ENCODE measurements around the gene PTPN11. TPM values are rescaled to one million over a fixed set of nuclear protein-coding genes. Genes with fewer than 3 reads are reported as not detected.
A peak's percentile ranks its signal among the peaks of the same experiment; 100 is the strongest.

Gene PTPN11
- total RNA-seq, 2 donors from 2014 or later = 31.6 to 47.1 TPM

GRCh38 chr12:112419297-112420133, 768 bp downstream of the PTPN11 start:
- ATAC-seq (peak; percentile 91), DNase-seq (peak; percentile 80 to 82 (median 81))
- Histone ChIP-seq H3K4me1 (peaks cover 43% of the 10 kb centered on the region), H3K36me3 (replicated peaks in 1 of 2; ENCODE audit: insufficient read depth in 1 of 2, low read depth in 2 of 2) (no peaks in the 10 kb centered on the region), H3K27ac (peak overlapping the region; percentile 97 to 100 (median 98)), H3K4me3 (peak overlapping the region; percentile 75 to 96), H3K9me3 (no peaks in the 10 kb centered on the region), H3K27me3 (no peaks in the 10 kb centered on the region)
- WGBS, 2 donors = 4 to 5% methylated on average over 25 to 27 of the region's 31 CpGs
- peak in 1 of 3 donors; percentile 35 for TF ChIP-seq POLR2A (IDR thresholded peaks at IDR 0.05)
- peak in 1 of 7 experiments; percentile 4 for TF ChIP-seq CTCF (IDR thresholded peaks at IDR 0.05)
- intact Hi-C loops (cut with DNase I) = no loop called here

GRCh38 chr12:112420740-112421139, 2.0 kb downstream of the PTPN11 start:
- intact Hi-C loops (cut with DNase I) = no loop called here
- Histone ChIP-seq H3K36me3 (replicated peaks in 1 of 2; ENCODE audit: insufficient read depth in 1 of 2, low read depth in 2 of 2) (no peaks in the 10 kb centered on the region), H3K4me1 (peaks cover 41% of the 10 kb centered on the region), H3K4me3 (no peak overlapping the region), H3K27ac (peak overlapping the region in 2 of 4 donors; percentile 98 to 99), H3K9me3 (no peaks in the 10 kb centered on the region), H3K27me3 (no peaks in the 10 kb centered on the region)
- ATAC-seq (no peak), DNase-seq (no peak)
- TF ChIP-seq POLR2A (IDR thresholded peaks at IDR 0.05) = no peak
- no peak for TF ChIP-seq CTCF (IDR thresholded peaks at IDR 0.05)
- WGBS, 2 donors = 49 to 52% methylated on average over 3 of the region's 3 CpGs

- TF ChIP-seq CTCF (IDR thresholded peaks at IDR 0.05) = no peak
- no peak for TF ChIP-seq POLR2A (IDR thresholded peaks at IDR 0.05)
- Histone ChIP-seq H3K9me3 (no peaks in the 10 kb centered on the region), H3K36me3 (replicated peaks in 1 of 2; ENCODE audit: insufficient read depth in 1 of 2, low read depth in 2 of 2) (no peaks in the 10 kb centered on the region), H3K27ac (no peak overlapping the region), H3K4me3 (no peak overlapping the region), H3K4me1 (peaks cover 41% of the 10 kb centered on the region), H3K27me3 (no peaks in the 10 kb centered on the region)
- ATAC-seq = no peak
- WGBS, 2 donors = 90 to 92% methylated on average over 1 of the region's 1 CpG
- intact Hi-C loops (cut with DNase I) = no loop called here
- no peak for DNase-seq
These were observed 2.6 kb downstream of the PTPN11 start for GRCh38 chr12:112421363-112421762.

GRCh38 chr12:112422531-112422930, 3.8 kb downstream of the PTPN11 start:
- H3K4me3 ChIP-seq = no peak overlapping the region
- no peak for TF ChIP-seq CTCF (IDR thresholded peaks at IDR 0.05)
- TF ChIP-seq POLR2A (IDR thresholded peaks at IDR 0.05) = no peak
- no peaks in the 10 kb centered on the region for H3K27me3 ChIP-seq
- no peak for ATAC-seq
- H3K27ac ChIP-seq = no peak overlapping the region
- no peaks in the 10 kb centered on the region for H3K9me3 ChIP-seq
- H3K36me3 ChIP-seq (replicated peaks in 1 of 2; ENCODE audit: insufficient read depth in 1 of 2, low read depth in 2 of 2) = no peaks in the 10 kb centered on the region
- H3K4me1 ChIP-seq = peaks cover 41% of the 10 kb centered on the region
- WGBS, 2 donors = 22 to 48% methylated on average over 4 to 5 of the region's 5 CpGs
- no peak for DNase-seq
- intact Hi-C loops (cut with DNase I) = no loop called here

- H3K9me3 ChIP-seq = no peaks in the 10 kb centered on the region
- ATAC-seq (no peak), DNase-seq (no peak)
- H3K4me1 ChIP-seq = peaks cover 33% of the 10 kb centered on the region
- no peak overlapping the region for H3K27ac ChIP-seq
- TF ChIP-seq POLR2A (IDR thresholded peaks at IDR 0.05) (no peak), CTCF (IDR thresholded peaks at IDR 0.05) (no peak)
- H3K4me3 ChIP-seq = no peak overlapping the region
- H3K36me3 ChIP-seq (replicated peaks in 1 of 2; ENCODE audit: insufficient read depth in 1 of 2, low read depth in 2 of 2) = no peaks in the 10 kb centered on the region
- intact Hi-C loops (cut with DNase I) = no loop called here
- H3K27me3 ChIP-seq = no peaks in the 10 kb centered on the region
- WGBS, 2 donors = 87 to 100% methylated on average over 3 of the region's 3 CpGs
These were observed 5.4 kb downstream of the PTPN11 start for GRCh38 chr12:112424126-112424525.
